SK-N-SH (cell line): ENCODE measurements around the gene FGFRL1. TPM values are rescaled to one million over a fixed set of nuclear protein-coding genes. Genes with fewer than 3 reads are reported as not detected.

Source experiments
- CTCF ChIA-PET: fragments of 300-600, 350-600 bp; formaldehyde crosslinking; extraction: SDS; loops from one replicate; lab custom pipeline; 2021; lab: Yijun Ruan, JAX
- POLR2A ChIA-PET: fragments of 350-600 bp; sonication (Branson Sonifier 250); formaldehyde crosslinking; extraction: SDS; loops from one replicate; lab custom pipeline; 2020; ENCODE audit warnings: antibody characterized with exemption, inconsistent platforms; lab: Yijun Ruan, JAX
- DNase-seq: peaks from one replicate; pipeline ENCODE4 v3.0.0; 2012
- H2AFZ ChIP-seq: fragments of 200-600 bp; sonication (generic); 2 replicates; pipeline ENCODE4 v1.8.1; 2016; ENCODE audit warnings: antibody characterized with exemption, mild to moderate bottlenecking, low read depth
- H3F3A ChIP-seq: fragments of 200-600 bp; sonication (generic); replicated peaks from 2 replicates; pipeline ENCODE3; 2016; ENCODE audit warnings: antibody characterized with exemption, mild to moderate bottlenecking; ENCODE audit not compliant: insufficient read depth
- H3K27ac ChIP-seq, 2 experiments: fragments of 200-500 bp in 1 of 2; fragments of 200-600 bp in 1 of 2; sonication (Bioruptor generic) in 1 of 2; sonication (generic), shearing (Covaris generic) in 1 of 2; 2 replicates each; pipeline versions ENCODE4 v1.5.1 to v1.6.1; 2014 to 2016; ENCODE audit warnings: low read depth in 2 of 2, inconsistent platforms in 1 of 2, low read length in 1 of 2, mild to moderate bottlenecking in 1 of 2, mixed read lengths in 1 of 2
- H3K27me3 ChIP-seq: fragments of 200-600 bp; sonication (generic), shearing (Covaris generic); 2 replicates; pipeline ENCODE4 v1.6.1; 2016; ENCODE audit warnings: mixed run types; ENCODE audit not compliant: insufficient read depth
- H3K36me3 ChIP-seq, 2 experiments: fragments of 200-500 bp in 1 of 2; fragments of 200-600 bp in 1 of 2; sonication (Bioruptor generic) in 1 of 2; sonication (generic) in 1 of 2; replicated peaks in 1 of 2; 2 replicates each; pipeline versions ENCODE3 to v1.5.1; 2014 to 2016; ENCODE audit warnings: low read length in 1 of 2, mild to moderate bottlenecking in 1 of 2; ENCODE audit not compliant: insufficient read depth in 2 of 2, control insufficient read depth in 1 of 2
- H3K4me1 ChIP-seq, 2 experiments: fragments of 200-500 bp in 1 of 2; fragments of 200-600 bp in 1 of 2; sonication (Bioruptor generic) in 1 of 2; sonication (generic), shearing (Covaris generic) in 1 of 2; 2 replicates each; pipeline versions ENCODE4 v1.5.1 to v1.6.1; 2014 to 2016; ENCODE audit warnings: low read depth in 1 of 2, low read length in 1 of 2, mixed run types in 1 of 2; ENCODE audit not compliant: insufficient read depth in 2 of 2, control insufficient read depth in 1 of 2
- H3K4me2 ChIP-seq: fragments of 200-600 bp; sonication (generic), shearing (Covaris generic); 2 replicates; pipeline ENCODE4 v1.6.1; 2017; ENCODE audit warnings: mixed run types
- H3K4me3 ChIP-seq, 2 experiments: fragments of 200-500 bp in 1 of 2; fragments of 200-600 bp in 1 of 2; sonication (Bioruptor generic) in 1 of 2; sonication (generic), shearing (Covaris generic) in 1 of 2; 2 replicates each; pipeline versions ENCODE4 v1.5.1 to v1.8.1; 2014 to 2016; ENCODE audit warnings: low read depth in 2 of 2, inconsistent platforms in 1 of 2, low read length in 1 of 2, mild to moderate bottlenecking in 1 of 2, mixed read lengths in 1 of 2, moderate library complexity in 1 of 2
- H3K79me2 ChIP-seq: fragments of 200-600 bp; sonication (generic); 2 replicates; pipeline ENCODE4 v1.8.1; 2017; ENCODE audit warnings: mild to moderate bottlenecking; ENCODE audit not compliant: insufficient read depth
- H3K9ac ChIP-seq: fragments of 200-600 bp; sonication (generic); 2 replicates; pipeline ENCODE4 v1.6.1; 2017; ENCODE audit warnings: mixed run types
- H3K9me2 ChIP-seq: fragments of 200-600 bp; sonication (generic); 2 replicates; pipeline ENCODE4 v1.6.1; 2017; ENCODE audit warnings: mixed run types
- H3K9me3 ChIP-seq: fragments of 200-600 bp; sonication (generic); 2 replicates; pipeline ENCODE4 v1.6.1; 2017; ENCODE audit warnings: mixed run types, mild to moderate bottlenecking, moderate library complexity
- H4K20me1 ChIP-seq: fragments of 200-600 bp; sonication (generic); 2 replicates; pipeline ENCODE4 v1.6.1; 2017; ENCODE audit warnings: mild to moderate bottlenecking, mixed run types; ENCODE audit not compliant: insufficient read depth
- CHD2 ChIP-seq: fragments of 150-350 bp; IDR thresholded peaks from 2 replicates; pipeline ENCODE4 v1.6.1; 2018; ENCODE audit warnings: low read length; ENCODE audit not compliant: partially characterized antibody
- ELF1 ChIP-seq: IDR thresholded peaks from 2 replicates; pipeline ENCODE4 v1.4.0; 2012
- EZH2phosphoT487 ChIP-seq: fragments of 200-600 bp; sonication (generic); IDR thresholded peaks from 2 replicates; pipeline ENCODE4 v1.6.1; 2017; ENCODE audit warnings: low read depth, mixed run types, mild to moderate bottlenecking, antibody characterized with exemption, moderate library complexity, borderline replicate concordance
- FOSL2 ChIP-seq: IDR thresholded peaks from 2 replicates; pipeline ENCODE4 v1.4.0; 2012; ENCODE audit warnings: low read depth, mild to moderate bottlenecking, moderate library complexity, borderline replicate concordance
- FOXJ3 ChIP-seq: sonication (generic); formaldehyde crosslinking; IDR thresholded peaks from 2 replicates; pipeline ENCODE4 v1.5.1; 2020; ENCODE audit warnings: mild to moderate bottlenecking, missing genetic modification reagents
- FOXM1 ChIP-seq: IDR thresholded peaks from 2 replicates; pipeline ENCODE4 v1.4.0; 2012; ENCODE audit warnings: low read depth, mild to moderate bottlenecking
- GABPA ChIP-seq: IDR thresholded peaks from 2 replicates; pipeline ENCODE4 v1.4.0; 2012; ENCODE audit warnings: low read depth, mild to moderate bottlenecking
- GATA2 ChIP-seq: sonication (generic); formaldehyde crosslinking; IDR thresholded peaks from 2 replicates; pipeline ENCODE4 v1.5.0; 2020; ENCODE audit warnings: mild to moderate bottlenecking, missing genetic modification reagents
- IRF3 ChIP-seq: fragments of 150-350 bp; IDR thresholded peaks from 2 replicates; pipeline ENCODE4 v1.6.1; 2016; ENCODE audit warnings: mild to moderate bottlenecking, low read depth, low read length
- JUND ChIP-seq: IDR thresholded peaks from 2 replicates; pipeline ENCODE4 v1.4.0; 2012
- MAX ChIP-seq: IDR thresholded peaks from 2 replicates; pipeline ENCODE4 v1.4.0; 2012; ENCODE audit warnings: low read depth
- NFIC ChIP-seq: IDR thresholded peaks from 2 replicates; pipeline ENCODE4 v1.4.0; 2012; ENCODE audit warnings: borderline replicate concordance
- NRF1 ChIP-seq: IDR thresholded peaks from 2 replicates; pipeline ENCODE4 v1.6.1; 2012; ENCODE audit warnings: low read depth, mild to moderate bottlenecking, low read length
- RCOR1 ChIP-seq: fragments of 150-350 bp; IDR thresholded peaks from 2 replicates; pipeline ENCODE4 v1.6.1; 2017; ENCODE audit warnings: antibody characterized with exemption, low read length
- RXRA ChIP-seq: IDR thresholded peaks from 2 replicates; pipeline ENCODE4 v1.4.0; 2012; ENCODE audit warnings: low read depth, mild to moderate bottlenecking, borderline replicate concordance
- SIN3A ChIP-seq: IDR thresholded peaks from 2 replicates; pipeline ENCODE4 v1.6.1; 2012; ENCODE audit warnings: low read depth, mild to moderate bottlenecking, low read length, moderate library complexity, borderline replicate concordance
- TCF12 ChIP-seq: IDR thresholded peaks from 2 replicates; pipeline ENCODE4 v1.4.0; 2012
- USF1 ChIP-seq: IDR thresholded peaks from 2 replicates; pipeline ENCODE4 v1.4.0; 2012; ENCODE audit warnings: low read depth, borderline replicate concordance
- USF2 ChIP-seq: fragments of 150-350 bp; IDR thresholded peaks from 2 replicates; pipeline ENCODE4 v1.6.1; 2017; ENCODE audit warnings: antibody characterized with exemption, low read length, low read depth, borderline replicate concordance
- YY1 ChIP-seq: IDR thresholded peaks from 2 replicates; pipeline ENCODE4 v1.4.0; 2012; ENCODE audit warnings: low read depth, mild to moderate bottlenecking
- WGBS: methylation state at CpG from one replicate; pipeline ENCODE4 v1.1.6; 2017; ENCODE audit warnings: low lambda C conversion rate; 5-methylcytosine and 5-hydroxymethylcytosine counted together
- polyA plus RNA-seq, 3 experiments: library from polyadenylated mRNA; depleted of rRNA; stranded (reverse); fragments of >200 nt; gene quantifications; 2 replicates each; pipeline ENCODE4 v1.2.3, GENCODE V29; 2012

FGFRL1 gene
- polyA plus RNA-seq, 1 of the 3 experiments (the other 2 are of a cell fraction) = 22.5 TPM

GRCh38 chr4:1004557-1005485, 6.6 kb upstream of the FGFRL1 start:
- no peak overlapping the region for H3K9ac ChIP-seq
- no peak for DNase-seq
- H3K4me2 ChIP-seq = no peak overlapping the region
- peaks cover 49% of the 10 kb centered on the region for H3K27me3 ChIP-seq
- H3K27ac ChIP-seq = no peak overlapping the region
- H3F3A ChIP-seq = no peaks in the 10 kb centered on the region
- POLR2A ChIA-PET = no interaction called here
- no peaks in the 10 kb centered on the region for H3K36me3 ChIP-seq
- H4K20me1 ChIP-seq = no peaks in the 10 kb centered on the region
- H3K9me2 ChIP-seq = no peaks in the 10 kb centered on the region
- TF ChIP-seq GABPA (no peak), TCF12 (no peak), ELF1 (no peak), CHD2 (no peak), NFIC (no peak), SIN3A (no peak), MAX (no peak), JUND (no peak), GATA2 (CRISPR knock-in tag) (no peak)
- TF ChIP-seq, all 33 proteins: peak for 0
- Histone ChIP-seq H3K9me3 (no peaks in the 10 kb centered on the region), H3K4me3 (no peak overlapping the region), H3K4me1 (peaks cover 0 to 6% of the 10 kb centered on the region in 2 experiments; a peak in 1 of 4 replicates), H2AFZ (no peak overlapping the region), H3K79me2 (no peaks in the 10 kb centered on the region)
- 42% methylated on average over 15 of the region's 25 CpGs for WGBS
- CTCF ChIA-PET = interaction anchor here (1.1 to 2.1 kb wide), 2 partner anchors 18 kb away, joined by 6 read pairs; partner anchors contain the start of gene IDUA

- Histone ChIP-seq H3K4me3 (no peak overlapping the region), H3F3A (peaks cover 8% of the 10 kb centered on the region), H3K9me2 (no peaks in the 10 kb centered on the region), H3K9ac (no peak overlapping the region), H3K79me2 (no peaks in the 10 kb centered on the region), H3K36me3 (no peaks in the 10 kb centered on the region), H2AFZ (no peak overlapping the region), H3K27me3 (peaks cover 60% of the 10 kb centered on the region), H3K27ac (no peak overlapping the region), H4K20me1 (0 out of 2 replicates have a peak, but pooled peaks cover 4% of the 10 kb centered on the region), H3K4me1 (peaks cover 0 to 15% of the 10 kb centered on the region in 2 experiments; a peak in 1 of 4 replicates), H3K4me2 (no peak overlapping the region), H3K9me3 (no peaks in the 10 kb centered on the region)
- TF ChIP-seq NRF1 (no peak), CHD2 (no peak), IRF3 (no peak), EZH2phosphoT487 (no peak), FOXM1 (no peak), TCF12 (no peak), GABPA (no peak), USF2 (no peak), FOSL2 (no peak), YY1 (no peak), RCOR1 (no peak), USF1 (no peak), FOXJ3 (CRISPR knock-in tag) (no peak), RXRA (no peak)
- 60% methylated on average over 5 of the region's 5 CpGs for WGBS
- DNase-seq = no peak
- POLR2A ChIA-PET = no interaction called here
- CTCF ChIA-PET = interaction anchor here (0.8 to 2.1 kb wide), 2 partner anchors 20 to 506 kb away, joined by 3 to 6 read pairs; partner anchors contain the start of gene IDUA
These were observed 4.6 kb upstream of the FGFRL1 start for GRCh38 chr4:1006856-1007255.
